ENCODE measurements around the gene ZNF211. TPM values are rescaled to one million over a fixed set of nuclear protein-coding genes. Genes with fewer than 3 reads are reported as not detected.

Gene ZNF211
- polyA plus RNA-seq, 1 donor (not counting 4 experiments of a cell fraction or from before 2014, with no cell fraction given), result 15.5 TPM

DNA sequence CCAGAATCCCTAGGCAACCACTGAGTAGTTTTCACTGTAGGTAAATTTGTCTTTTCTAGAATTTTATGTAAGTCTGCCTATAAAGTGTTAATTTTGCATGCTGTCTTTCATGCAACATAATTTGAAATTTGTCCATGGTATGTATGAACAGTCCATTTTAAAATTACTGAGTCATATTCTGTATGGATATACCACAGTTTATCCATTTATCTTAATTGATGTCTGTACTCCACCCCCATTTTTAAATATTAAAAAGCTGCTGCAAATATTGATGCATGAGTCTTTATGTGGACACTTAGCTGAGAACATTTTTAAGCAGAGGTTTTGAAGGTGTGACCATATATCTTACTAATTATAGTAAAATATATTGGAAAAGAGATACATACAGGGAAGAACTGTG, 9.9 kb upstream of the ZNF211 start:
- dilution Hi-C loops (cut with MboI; ENCODE audit: extremely low pct_ligation_motif_present, low sequenced_read_pairs), result no loop called here
- Histone ChIP-seq H3K4me3 (ENCODE audit: control insufficient read depth in 2 of 3, extremely low read depth in 1 of 3, insufficient read depth in 2 of 3, low read depth in 1 of 3, low read length in 3 of 3) (no peak overlapping the region), H3K9ac (ENCODE audit: control insufficient read depth, extremely low read depth, insufficient read depth, low read length) (no peak overlapping the region), H3K27me3 (ENCODE audit: control insufficient read depth, extremely low read depth, insufficient read depth, low read length) (no peaks in the 10 kb centered on the region), H2AFZ (ENCODE audit: control insufficient read depth, low read length) (no peak overlapping the region), H3K9me1 (ENCODE audit: control insufficient read depth, extremely low read depth, insufficient read depth, low read length) (no peaks in the 10 kb centered on the region), H3K4me2 (ENCODE audit: control insufficient read depth, extremely low read depth, insufficient read depth, low read depth, low read length) (no peak overlapping the region), H3K27ac (ENCODE audit: control insufficient read depth, insufficient read depth, low read length) (no peak overlapping the region), H3K4me1 (ENCODE audit: control insufficient read depth, extremely low read depth, insufficient read depth, low read length) (no peaks in the 10 kb centered on the region), H3K79me2 (ENCODE audit: control insufficient read depth, insufficient read depth, low read length) (peaks cover 53% of the 10 kb centered on the region), H4K20me1 (ENCODE audit: control insufficient read depth, extremely low read depth, insufficient read depth, low read length) (no peaks in the 10 kb centered on the region), H3K9me3 (ENCODE audit: control insufficient read depth, low read depth, low read length) (peaks cover 47% of the 10 kb centered on the region), H3K36me3 (ENCODE audit: control insufficient read depth in 2 of 2, extremely low read depth in 1 of 2, insufficient read depth in 2 of 2, low read length in 2 of 2) (peaks cover 42 to 55% of the 10 kb centered on the region in 2 experiments)
- no peak for TF ChIP-seq EZH2 (IDR thresholded peaks at IDR 0.05; ENCODE audit: low read length)
- TF ChIP-seq, protein P1, sequence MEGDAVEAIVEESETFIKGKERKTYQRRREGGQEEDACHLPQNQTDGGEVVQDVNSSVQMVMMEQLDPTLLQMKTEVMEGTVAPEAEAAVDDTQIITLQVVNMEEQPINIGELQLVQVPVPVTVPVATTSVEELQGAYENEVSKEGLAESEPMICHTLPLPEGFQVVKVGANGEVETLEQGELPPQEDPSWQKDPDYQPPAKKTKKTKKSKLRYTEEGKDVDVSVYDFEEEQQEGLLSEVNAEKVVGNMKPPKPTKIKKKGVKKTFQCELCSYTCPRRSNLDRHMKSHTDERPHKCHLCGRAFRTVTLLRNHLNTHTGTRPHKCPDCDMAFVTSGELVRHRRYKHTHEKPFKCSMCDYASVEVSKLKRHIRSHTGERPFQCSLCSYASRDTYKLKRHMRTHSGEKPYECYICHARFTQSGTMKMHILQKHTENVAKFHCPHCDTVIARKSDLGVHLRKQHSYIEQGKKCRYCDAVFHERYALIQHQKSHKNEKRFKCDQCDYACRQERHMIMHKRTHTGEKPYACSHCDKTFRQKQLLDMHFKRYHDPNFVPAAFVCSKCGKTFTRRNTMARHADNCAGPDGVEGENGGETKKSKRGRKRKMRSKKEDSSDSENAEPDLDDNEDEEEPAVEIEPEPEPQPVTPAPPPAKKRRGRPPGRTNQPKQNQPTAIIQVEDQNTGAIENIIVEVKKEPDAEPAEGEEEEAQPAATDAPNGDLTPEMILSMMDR (optimal IDR thresholded peaks at IDR 0.05 in 1 of 3, IDR thresholded peaks at IDR 0.05 in 1 of 3, conservative IDR thresholded peaks at IDR 0.05 in 1 of 3; ENCODE audit: extremely low read depth in 1 of 3, insufficient read depth in 2 of 3, low read length in 3 of 3), result no peak
- no peak for FAIRE-seq
- no peak for DNase-seq (ENCODE audit: low read depth, low spot score)

DNA sequence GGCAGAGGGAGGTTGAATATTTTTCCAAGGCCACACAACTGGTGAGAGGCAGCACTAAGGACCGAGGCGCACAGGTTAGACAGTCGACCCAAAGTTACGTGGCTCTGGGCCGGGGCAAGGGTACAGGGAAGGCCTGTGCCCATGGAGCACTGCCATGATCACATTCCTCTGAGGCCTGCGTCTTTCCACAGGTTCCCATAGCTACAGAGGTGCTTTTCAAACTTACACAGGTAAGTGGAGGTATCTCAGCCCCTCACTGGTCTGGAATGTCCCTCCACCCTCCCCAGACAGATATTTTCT, 814 bp downstream of the ZNF211 start:
- peaks cover 6% of the 10 kb centered on the region for H3K9me3 ChIP-seq (ENCODE audit: control insufficient read depth, low read depth, low read length)
- peak overlapping the region; percentile 78 to 83 (median 80) for H3K4me3 ChIP-seq (ENCODE audit: control insufficient read depth in 2 of 3, extremely low read depth in 1 of 3, insufficient read depth in 2 of 3, low read depth in 1 of 3, low read length in 3 of 3)
- peak overlapping the region; percentile 72 for H2AFZ ChIP-seq (ENCODE audit: control insufficient read depth, low read length)
- H3K36me3 ChIP-seq (ENCODE audit: control insufficient read depth in 2 of 2, extremely low read depth in 1 of 2, insufficient read depth in 2 of 2, low read length in 2 of 2), result peaks cover 1 to 9% of the 10 kb centered on the region in 2 experiments
- no peaks in the 10 kb centered on the region for H3K9me1 ChIP-seq (ENCODE audit: control insufficient read depth, extremely low read depth, insufficient read depth, low read length)
- H3K79me2 ChIP-seq (ENCODE audit: control insufficient read depth, insufficient read depth, low read length), result peaks cover 15% of the 10 kb centered on the region
- H3K4me1 ChIP-seq (ENCODE audit: control insufficient read depth, extremely low read depth, insufficient read depth, low read length), result peaks cover 5% of the 10 kb centered on the region
- dilution Hi-C loops (cut with MboI; ENCODE audit: extremely low pct_ligation_motif_present, low sequenced_read_pairs), result no loop called here
- H3K27me3 ChIP-seq (ENCODE audit: control insufficient read depth, extremely low read depth, insufficient read depth, low read length), result no peaks in the 10 kb centered on the region
- FAIRE-seq (no peak), DNase-seq (ENCODE audit: low read depth, low spot score) (no peak)
- H3K4me2 ChIP-seq (ENCODE audit: control insufficient read depth, extremely low read depth, insufficient read depth, low read depth, low read length), result peak overlapping the region; percentile 77
- TF ChIP-seq, protein P1 (optimal IDR thresholded peaks at IDR 0.05 in 1 of 3, IDR thresholded peaks at IDR 0.05 in 1 of 3, conservative IDR thresholded peaks at IDR 0.05 in 1 of 3; ENCODE audit: extremely low read depth in 1 of 3, insufficient read depth in 2 of 3, low read length in 3 of 3), result no peak
- TF ChIP-seq EZH2 (IDR thresholded peaks at IDR 0.05; ENCODE audit: low read length), result no peak
- H3K9ac ChIP-seq (ENCODE audit: control insufficient read depth, extremely low read depth, insufficient read depth, low read length), result peak overlapping the region; percentile 72
- H4K20me1 ChIP-seq (ENCODE audit: control insufficient read depth, extremely low read depth, insufficient read depth, low read length), result no peaks in the 10 kb centered on the region
- H3K27ac ChIP-seq (ENCODE audit: control insufficient read depth, insufficient read depth, low read length), result no peak overlapping the region
